SH-SY5Y (cell line): ENCODE data around the gene SNX33.

Source experiments
- GATA2 ChIP-seq: IDR thresholded peaks from 2 replicates; pipeline ENCODE4 v1.6.1; 2011; ENCODE audit warnings: mild to moderate bottlenecking, low read depth, low read length
- GATA3 ChIP-seq: IDR thresholded peaks from 2 replicates; pipeline ENCODE4 v1.6.1; 2011; ENCODE audit warnings: low read depth, mild to moderate bottlenecking, low read length, moderate library complexity

DNA sequence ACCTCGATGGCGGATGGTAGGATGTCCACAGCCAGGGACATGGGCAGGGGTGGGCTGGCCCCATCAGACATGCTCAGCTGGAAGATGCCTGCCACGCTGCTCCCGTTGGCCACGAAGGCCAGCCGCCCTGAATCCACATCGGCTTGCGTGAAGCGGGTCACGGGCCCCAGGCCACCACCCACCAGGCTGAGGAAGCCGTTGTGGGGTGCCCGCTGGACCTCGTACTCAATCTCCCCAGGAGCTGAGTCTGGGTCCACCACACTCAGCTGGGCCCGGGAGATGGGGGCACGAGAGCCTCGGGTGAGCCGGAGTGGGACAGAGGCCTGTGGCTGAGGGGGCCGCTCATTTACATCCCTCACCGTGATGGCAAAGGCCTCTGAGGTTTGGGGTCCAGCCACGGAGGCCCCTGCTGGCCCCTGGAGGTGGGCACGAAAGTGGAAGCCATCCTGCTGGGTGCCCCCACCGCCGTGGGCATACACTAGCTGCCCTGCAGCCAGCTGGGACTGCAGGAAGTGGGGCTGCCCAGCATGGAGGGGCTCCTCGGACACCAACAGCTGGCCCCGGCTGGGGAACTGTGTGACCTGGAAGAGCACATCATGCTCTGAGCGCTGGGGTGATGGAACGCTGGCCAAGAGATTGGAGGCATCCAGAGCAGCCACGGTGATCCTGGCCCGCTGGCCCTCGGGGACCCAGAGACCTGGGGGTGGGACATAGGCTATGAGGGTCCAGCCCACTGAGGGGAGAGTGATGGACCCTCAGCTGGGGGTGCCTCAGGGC, 29.2 kb downstream of the SNX33 start:
- TF ChIP-seq GATA2 (no peak), GATA3 (no peak)
